Sigmoid colon (tissue), 4 donors: ENCODE results near the gene EPN2.

Experiments
- CTCF ChIP-seq, 4 experiments: fragments of 450-650 bp in 3 of 4; fragments of 200-600 bp in 1 of 4; IDR thresholded peaks; one replicate each; pipeline ENCODE4 v1.5.1; 2016 to 2019; ENCODE audit warnings: antibody characterized with exemption in 4 of 4, mild to moderate bottlenecking in 3 of 4, moderate library complexity in 2 of 4
- EP300 ChIP-seq, 4 donors: sonication (generic); formaldehyde crosslinking; IDR thresholded peaks; one replicate each; pipeline ENCODE4 v1.6.1; 2017; ENCODE audit warnings: antibody characterized with exemption in 4 of 4
- POLR2A ChIP-seq, 2 donors: fragments of 450-650 bp; IDR thresholded peaks; one replicate each; pipeline ENCODE4 v1.6.1; 2016; ENCODE audit warnings: antibody characterized with exemption in 2 of 2, mild to moderate bottlenecking in 2 of 2, moderate library complexity in 2 of 2
- POLR2AphosphoS5 ChIP-seq, 4 donors: sonication (generic); formaldehyde crosslinking; IDR thresholded peaks; one replicate each; pipeline ENCODE4 v1.6.1; 2017; ENCODE audit warnings: antibody characterized with exemption in 4 of 4

GRCh38 chr17:19315104-19315503, 77.9 kb downstream of the EPN2 start:
- TF ChIP-seq CTCF (IDR thresholded peaks at IDR 0.05) (no peak), POLR2AphosphoS5 (IDR thresholded peaks at IDR 0.05) (no peak), POLR2A (IDR thresholded peaks at IDR 0.05) (no peak), EP300 (IDR thresholded peaks at IDR 0.05) (no peak)
